Measurements from ENCODE around the gene HS3ST5.
"Not testable (repeated sequence)": the region's sequence is repeated elsewhere in the genome, so short reads cannot be mapped to it uniquely, and the experiment has no call there.

The HS3ST5 gene

GRCh38 chr6:114274836-114275235, 68.0 kb downstream of the HS3ST5 start:
- DNase-seq: no peak

GRCh38 chr6:114272582-114272981, 70.2 kb downstream of the HS3ST5 start:
- DNase-seq: no peak

- no peak for DNase-seq
Observed at GRCh38 chr6:114271405-114271804, 71.4 kb downstream of the HS3ST5 start.

GRCh38 chr6:114267897-114268296, 74.9 kb downstream of the HS3ST5 start:
- no peak for DNase-seq

- DNase-seq: no peak
Observed at GRCh38 chr6:114260810-114261209, 82.0 kb downstream of the HS3ST5 start.

- no peak for DNase-seq
Observed at GRCh38 chr6:114258376-114258775, 84.4 kb downstream of the HS3ST5 start.

- DNase-seq: no peak
Observed at GRCh38 chr6:114253431-114253830, 89.4 kb downstream of the HS3ST5 start.

GRCh38 chr6:114249522-114249921, 93.3 kb downstream of the HS3ST5 start:
- no peak for DNase-seq

- DNase-seq: no peak
Observed at GRCh38 chr6:114247101-114247500, 95.7 kb downstream of the HS3ST5 start.

GRCh38 chr6:114240796-114241195, 102.0 kb downstream of the HS3ST5 start:
- no peak for DNase-seq

- no peak for DNase-seq
Observed at GRCh38 chr6:114228675-114229074, 114.1 kb downstream of the HS3ST5 start.

- no peak for DNase-seq
Observed at GRCh38 chr6:114227944-114228468, 114.8 kb downstream of the HS3ST5 start.

- DNase-seq: no peak
Observed at GRCh38 chr6:114220241-114220640, 122.6 kb downstream of the HS3ST5 start.

GRCh38 chr6:114218437-114219340, 124.1 kb downstream of the HS3ST5 start:
- DNase-seq: no peak

GRCh38 chr6:114217996-114218395, 124.8 kb downstream of the HS3ST5 start:
- DNase-seq: not testable (repeated sequence)

GRCh38 chr6:114216789-114217467, 125.9 kb downstream of the HS3ST5 start:
- no peak for DNase-seq

- DNase-seq: no peak
Observed at GRCh38 chr6:114210467-114210866, 132.4 kb downstream of the HS3ST5 start.

- DNase-seq: no peak
Observed at GRCh38 chr6:114203460-114203859, 139.4 kb downstream of the HS3ST5 start.

- DNase-seq: no peak
Observed at GRCh38 chr6:114202389-114202788, 140.4 kb downstream of the HS3ST5 start.

- DNase-seq: no peak
Observed at GRCh38 chr6:114200891-114201290, 141.9 kb downstream of the HS3ST5 start.

- DNase-seq: no peak
Observed at GRCh38 chr6:114195631-114196403, 147.0 kb downstream of the HS3ST5 start.

GRCh38 chr6:114195027-114195365, 147.8 kb downstream of the HS3ST5 start:
- no peak for DNase-seq

- no peak for DNase-seq
Observed at GRCh38 chr6:114194362-114195026, 148.3 kb downstream of the HS3ST5 start.
